Measurements from ENCODE around the gene GSTA2.
A peak's percentile ranks its signal among the peaks of the same experiment; 100 is the strongest.

The GSTA2 gene

DNA sequence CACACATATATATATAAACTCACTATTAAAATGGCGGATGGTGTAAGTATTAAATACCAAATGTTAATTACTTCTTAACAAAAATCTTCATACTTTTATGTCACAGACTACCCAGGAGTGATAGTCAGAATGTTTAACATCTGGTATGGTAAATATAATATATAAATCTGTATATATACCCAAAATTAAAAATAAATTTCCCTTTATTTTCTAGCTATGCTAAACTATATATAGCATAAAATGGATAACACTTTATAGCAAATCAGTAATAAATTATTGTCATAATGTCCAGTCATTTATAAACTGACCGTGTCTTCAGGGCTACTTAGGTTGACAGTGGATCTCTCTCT lies 37.1 kb downstream of the GSTA2 start:
- H3K4me1 ChIP-seq (ENCODE audit: insufficient read depth, low read length, severe bottlenecking): peaks cover 20% of the 10 kb centered on the region
- no peaks in the 10 kb centered on the region for H3K9me3 ChIP-seq (ENCODE audit: low read length)
- no peaks in the 10 kb centered on the region for H3K79me2 ChIP-seq (ENCODE audit: insufficient read depth, low read length)
- H3K4me2 ChIP-seq (ENCODE audit: low read length): no peak overlapping the region
- H3K4me3 ChIP-seq (ENCODE audit: low read depth, low read length, poor library complexity, severe bottlenecking): no peak overlapping the region
- no peaks in the 10 kb centered on the region for H3K27me3 ChIP-seq (ENCODE audit: insufficient read depth, low read length)
- no peak overlapping the region for H2AFZ ChIP-seq (ENCODE audit: low read length)
- H3K36me3 ChIP-seq (ENCODE audit: insufficient read depth, low read length): no peaks in the 10 kb centered on the region
- no peak overlapping the region for H3K9ac ChIP-seq (ENCODE audit: low read length)
- H3K9me2 ChIP-seq (ENCODE audit: low read depth, low read length): no peaks in the 10 kb centered on the region
- TF ChIP-seq, protein P1, sequence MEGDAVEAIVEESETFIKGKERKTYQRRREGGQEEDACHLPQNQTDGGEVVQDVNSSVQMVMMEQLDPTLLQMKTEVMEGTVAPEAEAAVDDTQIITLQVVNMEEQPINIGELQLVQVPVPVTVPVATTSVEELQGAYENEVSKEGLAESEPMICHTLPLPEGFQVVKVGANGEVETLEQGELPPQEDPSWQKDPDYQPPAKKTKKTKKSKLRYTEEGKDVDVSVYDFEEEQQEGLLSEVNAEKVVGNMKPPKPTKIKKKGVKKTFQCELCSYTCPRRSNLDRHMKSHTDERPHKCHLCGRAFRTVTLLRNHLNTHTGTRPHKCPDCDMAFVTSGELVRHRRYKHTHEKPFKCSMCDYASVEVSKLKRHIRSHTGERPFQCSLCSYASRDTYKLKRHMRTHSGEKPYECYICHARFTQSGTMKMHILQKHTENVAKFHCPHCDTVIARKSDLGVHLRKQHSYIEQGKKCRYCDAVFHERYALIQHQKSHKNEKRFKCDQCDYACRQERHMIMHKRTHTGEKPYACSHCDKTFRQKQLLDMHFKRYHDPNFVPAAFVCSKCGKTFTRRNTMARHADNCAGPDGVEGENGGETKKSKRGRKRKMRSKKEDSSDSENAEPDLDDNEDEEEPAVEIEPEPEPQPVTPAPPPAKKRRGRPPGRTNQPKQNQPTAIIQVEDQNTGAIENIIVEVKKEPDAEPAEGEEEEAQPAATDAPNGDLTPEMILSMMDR (IDR thresholded peaks at IDR 0.05; ENCODE audit: low read length): no peak
- no peak for TF ChIP-seq EZH2 (IDR thresholded peaks at IDR 0.05; ENCODE audit: borderline replicate concordance, low read length)
- no peaks in the 10 kb centered on the region for H4K20me1 ChIP-seq (ENCODE audit: insufficient read depth, low read length)
- H3K27ac ChIP-seq (ENCODE audit: low read depth, low read length, poor library complexity, severe bottlenecking): no peak overlapping the region
- no peaks in the 10 kb centered on the region for H3F3A ChIP-seq (ENCODE audit: insufficient read depth, low read length)

DNA sequence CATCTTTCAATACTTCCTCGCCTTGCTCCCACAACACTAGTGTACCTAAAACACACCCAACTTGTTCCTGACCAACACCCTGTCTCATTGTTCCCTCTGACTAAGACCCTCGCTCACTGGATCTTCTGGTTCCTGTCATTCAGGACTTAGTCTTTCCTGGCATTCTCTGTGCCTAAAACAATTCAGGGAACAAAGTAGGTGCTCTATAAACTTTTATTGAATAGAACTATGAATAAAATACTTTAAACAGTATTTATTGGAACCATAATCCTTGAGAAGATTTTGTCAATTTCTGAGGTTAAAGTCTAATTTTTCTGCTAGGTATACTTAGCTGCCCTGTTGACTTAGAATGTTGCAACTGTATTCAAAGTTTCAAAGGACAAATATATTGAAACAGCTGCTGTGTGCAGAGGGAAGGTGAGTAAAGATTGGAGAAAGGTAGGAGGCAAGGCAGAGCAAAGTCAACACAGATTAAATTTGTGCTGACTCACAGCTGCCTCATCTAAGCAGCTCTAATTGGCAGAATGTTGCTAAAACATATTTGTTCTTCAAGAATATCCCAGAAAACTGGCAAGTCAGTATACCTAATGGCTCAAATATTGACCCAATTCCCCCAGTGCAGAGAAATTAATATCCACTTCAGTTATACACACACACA lies 37.6 kb downstream of the GSTA2 start:
- Histone ChIP-seq H3F3A (ENCODE audit: insufficient read depth, low read length) (no peaks in the 10 kb centered on the region), H3K9ac (ENCODE audit: low read length) (no peak overlapping the region), H3K36me3 (ENCODE audit: insufficient read depth, low read length) (no peaks in the 10 kb centered on the region), H3K9me2 (ENCODE audit: low read depth, low read length) (no peaks in the 10 kb centered on the region), H3K79me2 (ENCODE audit: insufficient read depth, low read length) (no peaks in the 10 kb centered on the region), H4K20me1 (ENCODE audit: insufficient read depth, low read length) (no peaks in the 10 kb centered on the region), H3K9me3 (ENCODE audit: low read length) (no peaks in the 10 kb centered on the region), H3K27me3 (ENCODE audit: insufficient read depth, low read length) (no peaks in the 10 kb centered on the region), H3K4me3 (ENCODE audit: low read depth, low read length, poor library complexity, severe bottlenecking) (no peak overlapping the region), H3K27ac (ENCODE audit: low read depth, low read length, poor library complexity, severe bottlenecking) (no peak overlapping the region), H2AFZ (ENCODE audit: low read length) (no peak overlapping the region), H3K4me1 (ENCODE audit: insufficient read depth, low read length, severe bottlenecking) (peaks cover 18% of the 10 kb centered on the region), H3K4me2 (ENCODE audit: low read length) (no peak overlapping the region)
- no peak for TF ChIP-seq EZH2 (IDR thresholded peaks at IDR 0.05; ENCODE audit: borderline replicate concordance, low read length)
- TF ChIP-seq, protein P1 (IDR thresholded peaks at IDR 0.05; ENCODE audit: low read length): no peak

DNA sequence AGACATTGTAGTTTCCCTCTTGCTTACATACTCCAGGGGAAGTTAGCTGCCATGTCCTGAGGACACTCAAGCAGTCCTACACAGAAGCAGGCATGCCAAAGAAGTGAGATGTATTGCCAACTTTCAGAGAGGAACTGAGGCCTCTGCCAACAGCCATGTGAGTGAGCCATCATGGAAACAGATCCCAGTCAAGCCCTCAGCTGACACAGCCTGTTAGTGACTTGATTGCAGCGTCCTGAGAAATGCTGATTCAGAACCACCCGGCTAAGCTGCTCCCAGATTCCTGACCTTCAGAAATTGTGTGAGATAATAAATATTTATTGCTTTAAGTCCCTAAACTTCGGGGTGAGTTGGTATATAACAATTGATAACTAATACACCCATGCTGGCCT lies 38.1 kb downstream of the GSTA2 start:
- Histone ChIP-seq H3K4me2 (ENCODE audit: low read length) (no peak overlapping the region), H3K36me3 (ENCODE audit: insufficient read depth, low read length) (no peaks in the 10 kb centered on the region), H3K27me3 (ENCODE audit: insufficient read depth, low read length) (no peaks in the 10 kb centered on the region; the same call in 1 of the 2 replicates), H3K27ac (ENCODE audit: low read depth, low read length, poor library complexity, severe bottlenecking) (peak overlapping the region; percentile 24), H3K9ac (ENCODE audit: low read length) (no peak overlapping the region), H2AFZ (ENCODE audit: low read length) (peak overlapping the region; percentile 4; the same call in 1 of the 2 replicates), H3K9me2 (ENCODE audit: low read depth, low read length) (no peaks in the 10 kb centered on the region), H3K4me3 (ENCODE audit: low read depth, low read length, poor library complexity, severe bottlenecking) (no peak overlapping the region), H3K4me1 (ENCODE audit: insufficient read depth, low read length, severe bottlenecking) (peaks cover 18% of the 10 kb centered on the region), H4K20me1 (ENCODE audit: insufficient read depth, low read length) (no peaks in the 10 kb centered on the region), H3K9me3 (ENCODE audit: low read length) (no peaks in the 10 kb centered on the region), H3K79me2 (ENCODE audit: insufficient read depth, low read length) (no peaks in the 10 kb centered on the region), H3F3A (ENCODE audit: insufficient read depth, low read length) (no peaks in the 10 kb centered on the region)
- TF ChIP-seq EZH2 (IDR thresholded peaks at IDR 0.05; ENCODE audit: borderline replicate concordance, low read length): no peak
- TF ChIP-seq, protein P1 (IDR thresholded peaks at IDR 0.05; ENCODE audit: low read length): no peak
